Measurements from ENCODE around the gene APBB1.

DNA sequence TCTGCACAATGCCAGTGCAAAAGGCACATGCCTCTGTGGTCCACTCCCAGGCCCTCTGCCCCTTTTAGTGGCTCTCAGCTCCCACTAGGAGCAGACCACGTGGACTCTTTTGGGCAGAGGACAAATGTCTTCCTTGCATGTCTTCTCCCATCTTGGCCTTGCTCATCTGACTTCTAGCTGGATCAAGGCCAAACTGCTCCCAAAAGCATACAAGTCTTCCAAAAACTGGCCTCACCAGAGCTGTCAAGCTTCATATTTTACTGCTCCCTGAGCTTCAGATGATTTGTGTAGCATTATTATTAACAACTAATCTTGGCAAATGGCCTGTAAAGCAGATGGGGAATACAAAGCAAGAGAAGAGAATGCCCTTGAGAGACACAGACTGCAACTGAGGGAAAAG lies 21.7 kb downstream of the APBB1 start:
- TF ChIP-seq, protein P1, sequence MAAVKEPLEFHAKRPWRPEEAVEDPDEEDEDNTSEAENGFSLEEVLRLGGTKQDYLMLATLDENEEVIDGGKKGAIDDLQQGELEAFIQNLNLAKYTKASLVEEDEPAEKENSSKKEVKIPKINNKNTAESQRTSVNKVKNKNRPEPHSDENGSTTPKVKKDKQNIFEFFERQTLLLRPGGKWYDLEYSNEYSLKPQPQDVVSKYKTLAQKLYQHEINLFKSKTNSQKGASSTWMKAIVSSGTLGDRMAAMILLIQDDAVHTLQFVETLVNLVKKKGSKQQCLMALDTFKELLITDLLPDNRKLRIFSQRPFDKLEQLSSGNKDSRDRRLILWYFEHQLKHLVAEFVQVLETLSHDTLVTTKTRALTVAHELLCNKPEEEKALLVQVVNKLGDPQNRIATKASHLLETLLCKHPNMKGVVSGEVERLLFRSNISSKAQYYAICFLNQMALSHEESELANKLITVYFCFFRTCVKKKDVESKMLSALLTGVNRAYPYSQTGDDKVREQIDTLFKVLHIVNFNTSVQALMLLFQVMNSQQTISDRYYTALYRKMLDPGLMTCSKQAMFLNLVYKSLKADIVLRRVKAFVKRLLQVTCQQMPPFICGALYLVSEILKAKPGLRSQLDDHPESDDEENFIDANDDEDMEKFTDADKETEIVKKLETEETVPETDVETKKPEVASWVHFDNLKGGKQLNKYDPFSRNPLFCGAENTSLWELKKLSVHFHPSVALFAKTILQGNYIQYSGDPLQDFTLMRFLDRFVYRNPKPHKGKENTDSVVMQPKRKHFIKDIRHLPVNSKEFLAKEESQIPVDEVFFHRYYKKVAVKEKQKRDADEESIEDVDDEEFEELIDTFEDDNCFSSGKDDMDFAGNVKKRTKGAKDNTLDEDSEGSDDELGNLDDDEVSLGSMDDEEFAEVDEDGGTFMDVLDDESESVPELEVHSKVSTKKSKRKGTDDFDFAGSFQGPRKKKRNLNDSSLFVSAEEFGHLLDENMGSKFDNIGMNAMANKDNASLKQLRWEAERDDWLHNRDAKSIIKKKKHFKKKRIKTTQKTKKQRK (IDR thresholded peaks at IDR 0.05; ENCODE audit: low read depth, low read length): no peak
- no peak for TF ChIP-seq SUPT20H (IDR thresholded peaks at IDR 0.05; ENCODE audit: borderline replicate concordance, control insufficient read depth, low read depth, low read length)
- TF ChIP-seq POLR2A (IDR thresholded peaks at IDR 0.05; ENCODE audit: low read depth, low read length): no peak
- TF ChIP-seq, protein P2, sequence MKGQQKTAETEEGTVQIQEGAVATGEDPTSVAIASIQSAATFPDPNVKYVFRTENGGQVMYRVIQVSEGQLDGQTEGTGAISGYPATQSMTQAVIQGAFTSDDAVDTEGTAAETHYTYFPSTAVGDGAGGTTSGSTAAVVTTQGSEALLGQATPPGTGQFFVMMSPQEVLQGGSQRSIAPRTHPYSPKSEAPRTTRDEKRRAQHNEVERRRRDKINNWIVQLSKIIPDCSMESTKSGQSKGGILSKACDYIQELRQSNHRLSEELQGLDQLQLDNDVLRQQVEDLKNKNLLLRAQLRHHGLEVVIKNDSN (IDR thresholded peaks at IDR 0.05; ENCODE audit: borderline replicate concordance, extremely low read length, insufficient read depth, low read depth, low read length): no peak
- TF ChIP-seq POLR2AphosphoS5 (IDR thresholded peaks at IDR 0.05; ENCODE audit: low read length): no peak

Data from GM12878 (cell line).